Cerebellar nuclear complex (tissue), 1 donor: ENCODE results near the gene TMEM273.

Experiments
- DNase-seq, 2 experiments: peaks; one replicate each; lab custom pipeline; 2025; lab: John Stamatoyannopoulos, UW

TMEM273 gene

GRCh38 chr10:49116509-49117375, 71.4 kb downstream of the TMEM273 start:
- DNase-seq: no peak

- no peak for DNase-seq
Observed at GRCh38 chr10:49115796-49116508, 72.2 kb downstream of the TMEM273 start.

- DNase-seq: no peak
Observed at GRCh38 chr10:49115015-49115795, 73.0 kb downstream of the TMEM273 start, which contains the start of gene VSTM4. Gene VSTM4 (minus strand): TSS chr10:49115522. CDS start chr10:49115485, 37 bp downstream.

GRCh38 chr10:49114718-49115014, 73.5 kb downstream of the TMEM273 start:
- no peak for DNase-seq

- no peak for DNase-seq
Observed at GRCh38 chr10:49113741-49114141, 74.5 kb downstream of the TMEM273 start.

GRCh38 chr10:49112851-49113250, 75.3 kb downstream of the TMEM273 start:
- no peak for DNase-seq

GRCh38 chr10:49112098-49112497, 76.1 kb downstream of the TMEM273 start:
- no peak for DNase-seq

- DNase-seq: no peak
Observed at GRCh38 chr10:49111320-49111698, 76.9 kb downstream of the TMEM273 start.

GRCh38 chr10:49110684-49111319, 77.4 kb downstream of the TMEM273 start:
- no peak for DNase-seq

GRCh38 chr10:49109669-49110340, 78.4 kb downstream of the TMEM273 start:
- DNase-seq: no peak

GRCh38 chr10:49108656-49109055, 79.5 kb downstream of the TMEM273 start:
- DNase-seq: no peak

- no peak for DNase-seq
Observed at GRCh38 chr10:49107887-49108267, 80.3 kb downstream of the TMEM273 start.

GRCh38 chr10:49107111-49107886, 80.9 kb downstream of the TMEM273 start:
- no peak for DNase-seq

- peak in 1 of 2 experiments; percentile 14 for DNase-seq
Observed at GRCh38 chr10:49106451-49106850, 81.7 kb downstream of the TMEM273 start.

GRCh38 chr10:49105076-49105475, 83.1 kb downstream of the TMEM273 start:
- no peak for DNase-seq
